Right lobe of liver (tissue), 6 donors: Measurements from ENCODE around the gene SLC27A1. TPM values are rescaled to one million over a fixed set of nuclear protein-coding genes. Genes with fewer than 3 reads are reported as not detected.

Source experiments
- ATAC-seq, 4 donors: fragments of 200-7000 bp; cut with Tn5 transposase; one replicate each; pipeline ENCODE4 v1.9.1; 2020; ENCODE audit warnings: mild to moderate bottlenecking in 4 of 4, moderate library complexity in 4 of 4
- DNase-seq, 3 donors: peaks; one replicate each; pipeline ENCODE4 v3.0.0-alpha.2; 2020
- H3K27ac ChIP-seq, 3 donors: fragments of 200-600 bp; one replicate each; pipeline ENCODE4 v1.8.0; 2022
- H3K27me3 ChIP-seq, 2 donors: fragments of 200-600 bp; one replicate each; pipeline ENCODE4 v1.8.0; 2022
- H3K36me3 ChIP-seq, 4 donors: fragments of 200-600 bp; sonication (generic) in 1 of 4; one replicate each; pipeline versions ENCODE4 v1.5.1 to v1.8.0; 2017 to 2022; ENCODE audit warnings: control low read depth in 1 of 4
- H3K4me1 ChIP-seq, 4 donors: fragments of 200-600 bp; sonication (generic) in 1 of 4; one replicate each; pipeline versions ENCODE4 v1.5.1 to v1.8.0; 2017 to 2022; ENCODE audit warnings: control low read depth in 1 of 4
- H3K4me3 ChIP-seq, 3 donors: fragments of 200-600 bp; one replicate each; pipeline ENCODE4 v1.8.0; 2022
- H3K9me3 ChIP-seq, 4 donors: fragments of 200-600 bp; sonication (generic) in 1 of 4; one replicate each; pipeline versions ENCODE4 v1.5.1 to v1.8.0; 2017 to 2022; ENCODE audit warnings: control low read depth in 1 of 4
- POLR2A ChIP-seq: fragments of 450-650 bp; IDR thresholded peaks from one replicate; pipeline ENCODE4 v1.6.1; 2017; ENCODE audit warnings: antibody characterized with exemption, mild to moderate bottlenecking
- WGBS: methylation state at CpG from one replicate; pipeline ENCODE4 v1.1.6; 2018; ENCODE audit warnings: low coverage, low lambda C conversion rate; ENCODE audit not compliant: insufficient coverage; ENCODE audit errors: missing lambda C conversion rate; 5-methylcytosine and 5-hydroxymethylcytosine counted together
- intact Hi-C, 2 donors: fragments of 100-400 bp; cut with DNase I; formaldehyde crosslinking; loops; one replicate each; pipeline versions ENCODE4 v1.11.2 to v1.14.1; 2022
- total RNA-seq, 6 experiments: library from RNA; depleted of rRNA in 2 of 6; stranded (reverse); fragments of >200 nt in 2 of 6; fragmentation: NEBNext Ultra II Directional in 3 of 6; extraction: Animal tissue kit (Norgen Biotek cat#: 25700) in 3 of 6; gene quantifications; one replicate each; pipeline versions ENCODE4 v1.1.0 to v1.2.4, GENCODE V29; 2016 to 2023
- TF ChIP-seq, protein P1 (sequence below), 4 donors: fragments of 200-600 bp in 3 of 4; fragments of 450-650 bp in 1 of 4; IDR thresholded peaks; one replicate each; pipeline versions ENCODE4 v1.5.1 to v1.8.0; 2016 to 2022; ENCODE audit warnings: antibody characterized with exemption in 4 of 4, mild to moderate bottlenecking in 2 of 4
- donor health status: DM: no; HTN: yes; CAD: no.
- donor health status: DM: no; HTN: no; CAD: no.
- donor health status: DM: no; HTN: no; CAD: no.
- donor health status: DM: no; HTN: yes; CAD: no.
- donor health status: DM: no; HTN: yes; CAD: no.

Gene SLC27A1
- total RNA-seq, 6 experiments from 2014 or later: 5.1 to 12.3 (median 6.1) TPM

GRCh38 chr19:17429641-17430113, 40.6 kb upstream of the SLC27A1 start:
- WGBS: 66% methylated on average over 13 of the region's 17 CpGs
- TF ChIP-seq POLR2A: no peak
- TF ChIP-seq, protein P1, sequence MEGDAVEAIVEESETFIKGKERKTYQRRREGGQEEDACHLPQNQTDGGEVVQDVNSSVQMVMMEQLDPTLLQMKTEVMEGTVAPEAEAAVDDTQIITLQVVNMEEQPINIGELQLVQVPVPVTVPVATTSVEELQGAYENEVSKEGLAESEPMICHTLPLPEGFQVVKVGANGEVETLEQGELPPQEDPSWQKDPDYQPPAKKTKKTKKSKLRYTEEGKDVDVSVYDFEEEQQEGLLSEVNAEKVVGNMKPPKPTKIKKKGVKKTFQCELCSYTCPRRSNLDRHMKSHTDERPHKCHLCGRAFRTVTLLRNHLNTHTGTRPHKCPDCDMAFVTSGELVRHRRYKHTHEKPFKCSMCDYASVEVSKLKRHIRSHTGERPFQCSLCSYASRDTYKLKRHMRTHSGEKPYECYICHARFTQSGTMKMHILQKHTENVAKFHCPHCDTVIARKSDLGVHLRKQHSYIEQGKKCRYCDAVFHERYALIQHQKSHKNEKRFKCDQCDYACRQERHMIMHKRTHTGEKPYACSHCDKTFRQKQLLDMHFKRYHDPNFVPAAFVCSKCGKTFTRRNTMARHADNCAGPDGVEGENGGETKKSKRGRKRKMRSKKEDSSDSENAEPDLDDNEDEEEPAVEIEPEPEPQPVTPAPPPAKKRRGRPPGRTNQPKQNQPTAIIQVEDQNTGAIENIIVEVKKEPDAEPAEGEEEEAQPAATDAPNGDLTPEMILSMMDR (IDR thresholded peaks at IDR 0.05): no peak
- Histone ChIP-seq H3K27me3 (no peaks in the 10 kb centered on the region), H3K36me3 (no peaks in the 10 kb centered on the region), H3K4me3 (no peak overlapping the region), H3K9me3 (no peaks in the 10 kb centered on the region), H3K27ac (no peak overlapping the region), H3K4me1 (no peaks in the 10 kb centered on the region)
- DNase-seq: no peak
- peak in 1 of 4 donors; percentile 11 for ATAC-seq
- intact Hi-C loops: no loop called here

- no peaks in the 10 kb centered on the region for H3K27me3 ChIP-seq
- H3K9me3 ChIP-seq: no peaks in the 10 kb centered on the region
- H3K4me1 ChIP-seq: no peaks in the 10 kb centered on the region
- no peak overlapping the region for H3K4me3 ChIP-seq
- TF ChIP-seq, protein P1 (IDR thresholded peaks at IDR 0.05): no peak
- TF ChIP-seq POLR2A: no peak
- ATAC-seq (no peak), DNase-seq (no peak)
- no peak overlapping the region for H3K27ac ChIP-seq
- 86% methylated on average over 1 of the region's 7 CpGs for WGBS
- intact Hi-C loops: no loop called here
- no peaks in the 10 kb centered on the region for H3K36me3 ChIP-seq
Measured at GRCh38 chr19:17431417-17431816, 38.9 kb upstream of the SLC27A1 start.

DNA sequence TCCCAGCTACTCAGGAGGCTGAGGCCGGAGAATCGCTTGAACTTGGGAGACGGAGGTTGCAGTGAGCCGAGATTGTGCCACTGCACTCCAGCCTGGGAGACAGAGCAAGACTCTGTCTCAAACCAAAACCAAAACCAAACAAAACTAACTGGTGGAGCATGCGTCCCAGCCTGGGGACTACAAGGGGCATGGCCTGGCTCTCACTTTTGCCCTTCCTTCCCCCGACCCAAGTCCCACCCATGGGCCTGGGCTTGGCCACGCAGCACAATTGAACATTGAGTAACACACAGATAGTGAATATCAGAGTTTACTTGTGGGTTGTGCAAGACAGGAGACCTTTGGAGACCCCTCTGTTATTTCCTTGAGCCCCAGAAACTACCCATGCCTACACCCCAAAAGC, 35.1 kb upstream of the SLC27A1 start:
- peak in 2 of 4 donors; percentile 36 to 54 for ATAC-seq
- Histone ChIP-seq H3K9me3 (no peaks in the 10 kb centered on the region), H3K27ac (no peak overlapping the region), H3K27me3 (no peaks in the 10 kb centered on the region), H3K4me3 (no peak overlapping the region), H3K4me1 (no peaks in the 10 kb centered on the region), H3K36me3 (no peaks in the 10 kb centered on the region)
- TF ChIP-seq, protein P1 (IDR thresholded peaks at IDR 0.05): no peak
- TF ChIP-seq POLR2A: no peak
- 40% methylated on average over 1 of the region's 7 CpGs for WGBS
- no peak for DNase-seq
- intact Hi-C loops: no loop called here

DNA sequence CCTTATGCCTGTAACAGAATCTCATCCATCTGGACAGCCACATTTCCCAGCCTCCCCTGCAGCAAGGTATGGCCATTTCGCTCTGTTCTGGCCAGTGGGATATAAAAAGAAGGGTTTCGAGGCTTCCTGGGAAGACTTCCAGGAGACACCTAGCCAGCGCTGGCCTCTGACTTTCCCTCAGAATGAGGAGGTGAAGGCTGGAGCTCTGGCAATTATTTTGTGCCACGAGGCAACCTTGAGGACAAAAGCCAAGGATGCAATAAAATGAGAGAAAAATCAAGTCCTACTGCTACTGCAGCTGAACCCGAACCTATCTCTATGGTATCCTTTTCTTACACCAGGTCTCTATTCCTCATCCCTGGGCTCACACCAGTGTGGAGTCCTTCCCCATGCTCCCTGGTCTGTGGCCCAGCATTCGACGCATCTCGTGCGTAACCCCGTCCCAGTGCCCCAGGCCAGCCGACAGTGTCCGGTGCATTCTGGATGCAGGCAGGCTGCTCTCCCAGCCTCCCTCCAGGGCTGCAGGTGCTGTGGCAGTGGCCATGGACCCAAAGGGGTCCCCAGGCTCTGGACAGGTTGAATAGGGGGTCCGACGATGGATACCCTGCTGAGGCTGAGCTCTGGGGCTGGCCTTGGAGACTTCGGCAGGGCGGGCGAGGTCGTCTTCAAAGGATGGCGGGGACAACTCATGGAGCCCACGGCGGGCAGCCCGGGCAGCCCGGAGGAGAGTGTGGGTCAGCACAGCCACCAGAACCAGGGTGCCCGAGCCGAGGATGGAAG, 34.0 kb upstream of the SLC27A1 start:
- peak in 1 of 4 donors; percentile 18 for ATAC-seq
- WGBS: 95% methylated on average over 9 of the region's 25 CpGs

More for the DNA sequence above, 34.0 kb upstream of the SLC27A1 start:
- Histone ChIP-seq H3K9me3 (no peaks in the 10 kb centered on the region), H3K36me3 (no peaks in the 10 kb centered on the region), H3K27ac (no peak overlapping the region), H3K4me1 (no peaks in the 10 kb centered on the region), H3K4me3 (no peak overlapping the region), H3K27me3 (no peaks in the 10 kb centered on the region)
- intact Hi-C loops: no loop called here
- TF ChIP-seq POLR2A: no peak
- TF ChIP-seq, protein P1 (IDR thresholded peaks at IDR 0.05): no peak
- no peak for DNase-seq
